ENCODE data around the gene ANKRD52. TPM values are rescaled to one million over a fixed set of nuclear protein-coding genes. Genes with fewer than 3 reads are reported as not detected.
A peak's percentile ranks its signal among the peaks of the same experiment; 100 is the strongest.

The ANKRD52 gene
- total RNA-seq, 2 experiments from 2014 or later = 23.6 to 25.6 TPM

DNA sequence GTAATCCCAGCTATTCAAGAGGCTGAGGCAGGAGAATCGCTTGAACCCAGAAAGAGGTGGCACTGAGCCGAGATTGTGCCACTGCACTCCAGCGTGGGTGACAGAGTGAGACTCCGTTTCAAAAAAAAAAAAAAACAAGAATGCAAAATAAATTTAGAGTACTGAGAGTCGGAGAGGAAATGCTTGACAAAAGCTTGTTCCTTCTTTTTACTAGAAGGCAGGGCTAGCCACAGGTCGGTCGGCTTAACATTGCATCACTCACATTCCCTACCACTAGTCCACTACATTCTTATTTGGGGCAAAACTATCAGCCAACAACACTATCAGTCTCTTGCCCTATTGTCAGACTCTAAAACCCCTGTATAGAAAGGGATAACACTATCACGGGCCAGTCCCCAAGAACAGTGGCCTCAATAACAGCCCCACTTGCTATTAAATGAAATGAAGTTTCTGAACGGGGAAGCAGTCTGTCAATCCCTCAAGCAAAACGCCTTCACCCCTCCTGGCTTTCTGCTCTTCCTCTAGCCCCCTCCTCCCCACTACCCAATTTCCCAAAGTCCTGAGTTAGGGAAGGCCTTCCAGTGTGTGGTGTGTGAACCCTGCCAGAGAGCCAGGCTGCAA lies 37.5 kb downstream of the ANKRD52 start:
- no peaks in the 10 kb centered on the region for H3K27me3 Mint-ChIP-seq (ENCODE audit: low read depth)
- CTCF ChIA-PET = interaction anchor here (0.9 to 3.9 kb wide), 7 partner anchors 14 to 243 kb away, joined by 3 to 40 read pairs (median 22); partner anchors contain the start of genes ANKRD52, SMARCC2 and ZC3H10
- H3K27ac Mint-ChIP-seq = peak overlapping the region; percentile 93
- no peaks in the 10 kb centered on the region for H3K9me3 Mint-ChIP-seq
- no peak for DNase-seq
- peaks cover 2% of the 10 kb centered on the region for H3K36me3 Mint-ChIP-seq (ENCODE audit: low read depth)
- peaks cover 39% of the 10 kb centered on the region for H3K4me1 Mint-ChIP-seq (ENCODE audit: low read depth)
- intact Hi-C loops (cut with micrococcal nuclease) = loop anchor here (5.0 kb wide), 3 partner anchors 293 to 467 kb away; partner anchors contain the start of genes PTGES3 and PYM1
- H3K4me3 Mint-ChIP-seq = peak overlapping the region; percentile 99

DNA sequence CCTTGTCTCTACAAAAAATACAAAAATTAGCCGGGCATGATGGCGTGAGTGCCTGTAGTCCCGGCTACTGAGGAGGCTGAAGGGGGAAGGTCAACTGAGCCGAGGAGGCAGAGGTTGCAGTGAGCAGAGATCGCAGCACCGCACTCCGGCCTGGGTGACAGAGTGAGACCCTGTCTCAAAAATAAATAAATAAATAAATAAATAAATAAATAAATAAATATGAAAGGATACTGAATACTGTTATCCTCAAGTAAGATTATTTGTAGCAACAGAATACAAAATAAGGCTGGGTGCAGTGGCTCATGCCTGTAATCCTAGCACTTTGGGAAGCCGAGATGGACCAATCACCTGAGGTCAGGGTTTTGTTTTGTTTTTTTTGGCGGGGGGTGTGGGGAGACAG lies 38.3 kb downstream of the ANKRD52 start:
- H3K4me3 Mint-ChIP-seq = no peak overlapping the region
- no peaks in the 10 kb centered on the region for H3K9me3 Mint-ChIP-seq
- intact Hi-C loops (cut with micrococcal nuclease) = loop anchor here (5.0 kb wide), 3 partner anchors 293 to 467 kb away; partner anchors contain the start of genes PTGES3 and PYM1
- no peak overlapping the region for H3K27ac Mint-ChIP-seq
- peaks cover 33% of the 10 kb centered on the region for H3K4me1 Mint-ChIP-seq (ENCODE audit: low read depth)
- peaks cover 7% of the 10 kb centered on the region for H3K36me3 Mint-ChIP-seq (ENCODE audit: low read depth)
- CTCF ChIA-PET = interaction anchor here (0.9 to 3.9 kb wide), 2 partner anchors 28 to 94 kb away, joined by 3 to 22 read pairs; no protein-coding TSS in a partner anchor
- no peaks in the 10 kb centered on the region for H3K27me3 Mint-ChIP-seq (ENCODE audit: low read depth)
- no peak for DNase-seq

DNA sequence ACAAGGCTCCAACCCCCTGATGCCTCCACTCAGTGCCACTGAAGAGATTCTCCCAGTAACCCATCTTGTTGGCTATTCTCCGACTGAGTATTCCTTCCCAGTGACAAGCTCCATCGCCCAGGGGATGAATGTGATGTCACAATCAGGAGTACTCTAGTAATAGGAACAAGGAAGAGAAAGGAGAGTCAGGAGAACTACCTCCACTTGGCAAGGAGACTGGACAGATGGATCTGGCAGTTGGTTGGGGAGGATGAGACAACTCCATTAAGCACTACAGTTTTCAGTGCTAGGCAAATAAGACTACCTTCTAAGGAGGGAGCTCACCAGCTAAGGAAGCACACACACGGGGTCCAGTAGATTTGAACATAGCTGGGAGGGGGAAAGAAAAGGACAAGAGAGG lies 41.7 kb downstream of the ANKRD52 start:
- Mint-ChIP-seq H3K4me1 (ENCODE audit: low read depth) (peaks cover 16% of the 10 kb centered on the region), H3K27me3 (ENCODE audit: low read depth) (no peaks in the 10 kb centered on the region), H3K9me3 (no peaks in the 10 kb centered on the region), H3K27ac (no peak overlapping the region), H3K36me3 (ENCODE audit: low read depth) (peaks cover 17% of the 10 kb centered on the region), H3K4me3 (no peak overlapping the region)
- CTCF ChIA-PET = interaction anchor here (0.6 to 1.7 kb wide), 5 partner anchors 9 to 98 kb away, joined by 3 to 6 read pairs (median 4); no protein-coding TSS in a partner anchor
- DNase-seq = no peak
- intact Hi-C loops (cut with micrococcal nuclease) = no loop called here

DNA sequence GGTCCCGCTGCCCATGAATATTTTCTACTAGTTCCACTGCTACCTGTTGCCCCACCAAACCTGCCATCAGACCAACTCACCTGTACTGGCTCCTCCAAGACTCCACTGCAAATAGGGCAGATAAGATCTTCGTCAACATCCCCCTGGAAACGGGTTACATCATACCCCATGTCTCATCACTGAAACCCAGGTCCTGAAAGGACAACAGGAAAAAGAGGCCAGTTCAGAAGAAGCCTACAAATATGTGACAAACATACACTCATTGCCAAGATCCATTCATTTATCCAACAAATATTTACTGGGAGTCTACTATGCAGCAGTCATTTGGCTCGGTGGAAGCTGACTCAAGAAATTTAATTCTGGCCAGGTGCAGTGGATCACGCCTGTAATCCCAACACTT lies 44.3 kb downstream of the ANKRD52 start:
- CTCF ChIA-PET = interaction anchor here (1.0 kb wide), 1 partner anchor 8 kb away, joined by 3 read pairs; no protein-coding TSS in a partner anchor
- Mint-ChIP-seq H3K27me3 (ENCODE audit: low read depth) (no peaks in the 10 kb centered on the region), H3K9me3 (no peaks in the 10 kb centered on the region), H3K4me1 (ENCODE audit: low read depth) (peaks cover 11% of the 10 kb centered on the region), H3K36me3 (ENCODE audit: low read depth) (peaks cover 27% of the 10 kb centered on the region), H3K27ac (no peak overlapping the region), H3K4me3 (no peak overlapping the region)
- intact Hi-C loops (cut with micrococcal nuclease) = no loop called here
- DNase-seq = no peak

DNA sequence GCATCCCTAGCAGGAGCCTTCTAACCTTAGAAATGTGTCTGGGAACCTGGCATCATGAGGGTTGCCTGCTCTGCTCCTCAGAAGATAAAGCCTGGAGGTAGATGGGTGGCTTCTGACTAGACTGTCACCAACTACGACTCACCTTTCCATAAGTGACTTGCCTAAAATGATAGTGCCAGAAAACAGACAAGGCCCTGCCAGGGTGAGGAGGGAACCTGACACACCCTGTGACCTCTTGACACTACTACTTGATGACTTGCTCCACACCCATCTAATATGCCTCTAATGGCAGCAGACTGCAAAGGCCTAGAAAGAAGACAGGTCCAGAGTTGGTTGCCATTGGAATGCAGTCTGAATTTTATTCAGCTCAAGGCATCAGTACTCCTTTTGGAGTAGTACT lies 45.8 kb downstream of the ANKRD52 start:
- no peak overlapping the region for H3K4me3 Mint-ChIP-seq
- H3K27ac Mint-ChIP-seq = no peak overlapping the region
- intact Hi-C loops (cut with micrococcal nuclease) = no loop called here
- H3K9me3 Mint-ChIP-seq = no peaks in the 10 kb centered on the region
- no peaks in the 10 kb centered on the region for H3K27me3 Mint-ChIP-seq (ENCODE audit: low read depth)
- H3K36me3 Mint-ChIP-seq (ENCODE audit: low read depth) = peaks cover 28% of the 10 kb centered on the region
- peaks cover 11% of the 10 kb centered on the region for H3K4me1 Mint-ChIP-seq (ENCODE audit: low read depth)
- DNase-seq = peak; percentile 54
- CTCF ChIA-PET = no interaction called here

GRCh38 chr12:56208006-56208405 lies 50.2 kb downstream of the ANKRD52 start:
- H3K27me3 Mint-ChIP-seq (ENCODE audit: low read depth) = no peaks in the 10 kb centered on the region
- no peaks in the 10 kb centered on the region for H3K9me3 Mint-ChIP-seq
- CTCF ChIA-PET = interaction anchor here (0.6 to 5.2 kb wide), 5 partner anchors 11 to 145 kb away, joined by 3 to 40 read pairs (median 9); partner anchors contain the start of genes ANKRD52 and RNF41
- H3K27ac Mint-ChIP-seq = no peak overlapping the region
- H3K36me3 Mint-ChIP-seq (ENCODE audit: low read depth) = peaks cover 23% of the 10 kb centered on the region
- DNase-seq = no peak
- intact Hi-C loops (cut with micrococcal nuclease) = no loop called here
- peaks cover 4% of the 10 kb centered on the region for H3K4me1 Mint-ChIP-seq (ENCODE audit: low read depth)
- no peak overlapping the region for H3K4me3 Mint-ChIP-seq

DNA sequence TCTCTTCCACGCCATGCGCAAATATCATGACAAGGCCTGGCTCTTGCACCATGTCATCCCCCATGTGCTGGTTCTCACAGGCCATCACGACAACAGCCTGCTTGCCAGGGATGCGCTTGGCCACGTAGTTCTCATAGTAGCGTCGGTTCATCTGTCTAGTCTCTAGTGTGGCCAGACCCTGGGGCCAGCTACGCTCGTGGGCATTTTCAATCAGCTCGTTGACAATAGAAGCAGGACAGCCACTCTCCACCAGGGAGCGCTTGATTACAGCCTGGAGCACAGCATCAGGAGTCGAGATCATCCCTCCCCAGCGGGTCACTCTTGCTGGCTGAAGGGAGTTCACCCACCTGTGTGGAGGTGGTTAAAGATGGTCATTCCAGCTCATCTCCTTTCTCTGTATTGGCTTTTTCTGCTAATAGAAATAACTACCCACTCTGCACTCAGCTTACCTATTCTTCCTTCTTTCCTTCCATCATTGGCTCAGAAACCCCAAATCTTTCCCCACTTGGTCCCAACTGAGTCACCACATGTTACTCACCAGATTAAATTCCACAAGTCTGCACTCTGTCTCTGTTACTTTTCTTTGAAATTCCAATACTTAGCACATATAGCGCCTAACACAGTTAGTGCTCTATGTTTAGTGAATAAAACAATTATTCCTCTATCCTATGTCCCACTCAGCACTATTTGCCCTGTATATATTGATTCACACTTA lies 51.6 kb downstream of the ANKRD52 start:
- Mint-ChIP-seq H3K27me3 (ENCODE audit: low read depth) (no peaks in the 10 kb centered on the region), H3K4me3 (no peak overlapping the region), H3K4me1 (ENCODE audit: low read depth) (peaks cover 2% of the 10 kb centered on the region), H3K27ac (no peak overlapping the region), H3K36me3 (ENCODE audit: low read depth) (peaks cover 19% of the 10 kb centered on the region), H3K9me3 (no peaks in the 10 kb centered on the region)
- DNase-seq = peak; percentile 67
- intact Hi-C loops (cut with micrococcal nuclease) = loop anchor here (1.0 to 2.0 kb wide), 3 partner anchors 18 to 258 kb away; partner anchors contain the start of genes ANKRD52 and NABP2
- CTCF ChIA-PET = interaction anchor here (0.6 to 5.2 kb wide), 12 partner anchors 10 to 256 kb away, joined by 3 to 40 read pairs (median 6); partner anchors contain the start of genes ANKRD52, COQ10A, RNF41 and SMARCC2

DNA sequence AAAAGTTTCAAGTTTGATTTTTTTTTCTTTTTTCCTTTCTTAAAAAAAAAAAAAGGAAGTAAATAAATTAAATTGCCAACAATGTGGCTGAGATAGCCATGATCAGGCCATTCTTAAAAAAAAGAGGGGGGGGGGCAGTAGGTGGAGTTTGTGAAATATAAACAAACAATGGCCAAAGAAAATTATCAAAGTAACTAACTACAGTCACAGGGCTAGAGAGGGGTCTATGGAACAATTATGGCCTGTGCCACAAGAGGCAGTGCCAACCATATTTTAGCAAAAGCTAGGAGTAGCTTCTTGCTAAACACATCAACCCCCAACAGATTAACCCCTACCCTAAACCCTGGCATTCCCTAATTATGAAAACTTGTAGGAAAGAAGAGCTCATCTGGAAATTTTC lies 52.7 kb downstream of the ANKRD52 start:
- DNase-seq = no peak
- CTCF ChIA-PET = interaction anchor here (1.1 to 5.2 kb wide), 9 partner anchors 9 to 259 kb away, joined by 3 to 40 read pairs (median 8); partner anchors contain the start of genes RNF41 and SMARCC2
- intact Hi-C loops (cut with micrococcal nuclease) = no loop called here
- peaks cover 2% of the 10 kb centered on the region for H3K4me1 Mint-ChIP-seq (ENCODE audit: low read depth)
- peaks cover 15% of the 10 kb centered on the region for H3K36me3 Mint-ChIP-seq (ENCODE audit: low read depth)
- no peak overlapping the region for H3K4me3 Mint-ChIP-seq
- H3K27ac Mint-ChIP-seq = no peak overlapping the region
- no peaks in the 10 kb centered on the region for H3K9me3 Mint-ChIP-seq
- no peaks in the 10 kb centered on the region for H3K27me3 Mint-ChIP-seq (ENCODE audit: low read depth)

GRCh38 chr12:56204275-56204674 lies 53.9 kb downstream of the ANKRD52 start:
- no peaks in the 10 kb centered on the region for H3K27me3 Mint-ChIP-seq (ENCODE audit: low read depth)
- H3K36me3 Mint-ChIP-seq (ENCODE audit: low read depth) = peaks cover 11% of the 10 kb centered on the region
- no peaks in the 10 kb centered on the region for H3K9me3 Mint-ChIP-seq
- no peak for DNase-seq
- H3K27ac Mint-ChIP-seq = no peak overlapping the region
- CTCF ChIA-PET = interaction anchor here (0.7 to 5.2 kb wide), 4 partner anchors 8 to 84 kb away, joined by 3 to 40 read pairs (median 17); partner anchors contain the start of gene RNF41
- intact Hi-C loops (cut with micrococcal nuclease) = no loop called here
- H3K4me3 Mint-ChIP-seq = no peak overlapping the region
- H3K4me1 Mint-ChIP-seq (ENCODE audit: low read depth) = peaks cover 2% of the 10 kb centered on the region

GRCh38 chr12:56202838-56203237 lies 55.3 kb downstream of the ANKRD52 start:
- CTCF ChIA-PET = interaction anchor here (4.3 kb wide), 1 partner anchor 10 kb away, joined by 17 read pairs; no protein-coding TSS in a partner anchor
- peaks cover 2% of the 10 kb centered on the region for H3K4me1 Mint-ChIP-seq (ENCODE audit: low read depth)
- intact Hi-C loops (cut with micrococcal nuclease) = no loop called here
- peaks cover 8% of the 10 kb centered on the region for H3K36me3 Mint-ChIP-seq (ENCODE audit: low read depth)
- H3K9me3 Mint-ChIP-seq = no peaks in the 10 kb centered on the region
- H3K27ac Mint-ChIP-seq = no peak overlapping the region
- no peak overlapping the region for H3K4me3 Mint-ChIP-seq
- H3K27me3 Mint-ChIP-seq (ENCODE audit: low read depth) = no peaks in the 10 kb centered on the region
- no peak for DNase-seq

DNA sequence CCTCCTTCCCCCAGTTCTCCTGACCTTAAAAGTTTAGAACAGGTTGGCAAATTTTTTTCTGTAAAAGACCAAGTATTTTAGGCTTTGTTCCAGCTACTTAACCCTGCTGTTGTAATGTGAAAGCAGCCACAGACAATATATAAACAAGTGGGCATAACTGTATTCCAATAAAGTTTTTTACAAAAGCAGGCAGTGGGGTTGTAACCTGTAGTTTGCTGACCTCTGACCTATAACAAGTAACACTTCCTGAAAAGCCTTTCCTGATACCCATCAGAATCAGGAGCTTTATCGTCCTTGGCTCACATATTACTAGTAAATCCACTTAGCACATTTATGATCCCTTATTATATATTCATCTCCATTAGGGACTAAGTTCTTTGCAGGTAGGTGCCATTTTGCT lies 55.8 kb downstream of the ANKRD52 start:
- Mint-ChIP-seq H3K36me3 (ENCODE audit: low read depth) (peaks cover 7% of the 10 kb centered on the region), H3K27me3 (ENCODE audit: low read depth) (no peaks in the 10 kb centered on the region), H3K4me3 (no peak overlapping the region), H3K9me3 (no peaks in the 10 kb centered on the region), H3K27ac (no peak overlapping the region), H3K4me1 (ENCODE audit: low read depth) (peaks cover 2% of the 10 kb centered on the region)
- intact Hi-C loops (cut with micrococcal nuclease) = no loop called here
- no peak for DNase-seq
- CTCF ChIA-PET = interaction anchor here (0.6 to 1.7 kb wide), 2 partner anchors 13 to 19 kb away, joined by 3 to 10 read pairs; partner anchors contain the start of genes RNF41 and SMARCC2

GRCh38 chr12:56198836-56199235 lies 59.3 kb downstream of the ANKRD52 start:
- CTCF ChIA-PET = no interaction called here
- Mint-ChIP-seq H3K9me3 (no peaks in the 10 kb centered on the region), H3K27me3 (ENCODE audit: low read depth) (no peaks in the 10 kb centered on the region), H3K4me3 (no peak overlapping the region), H3K4me1 (ENCODE audit: low read depth) (peaks cover 2% of the 10 kb centered on the region), H3K27ac (no peak overlapping the region), H3K36me3 (ENCODE audit: low read depth) (no peaks in the 10 kb centered on the region)
- no peak for DNase-seq
- intact Hi-C loops (cut with micrococcal nuclease) = no loop called here
